GM12878 (cell line): ENCODE data around the gene PPP1R3G. TPM values are rescaled to one million over a fixed set of nuclear protein-coding genes. Genes with fewer than 3 reads are reported as not detected.

ENCODE experiments used
- ATAC-seq: fragments of 200-7000 bp; cut with Tn5 transposase; 3 replicates; pipeline ENCODE4 v1.9.1; 2020; ENCODE audit warnings: mild to moderate bottlenecking, moderate library complexity
- BruUV-seq: library from RNA; stranded (reverse); fragments of 400-500 nt; replicated peaks from 2 replicates; lab custom pipeline; 2021; lab: Mats Ljungman, UMichigan
- CTCF ChIA-PET: fragments of 300-600 bp; sonication (Branson Sonifier 250); formaldehyde crosslinking; extraction: SDS; loops from one replicate; lab custom pipeline; 2021; ENCODE audit warnings: inconsistent platforms; lab: Yijun Ruan, JAX
- POLR2A ChIA-PET: fragments of 350-600 bp; formaldehyde crosslinking; extraction: SDS; loops from one replicate; lab custom pipeline; 2021; ENCODE audit warnings: inconsistent platforms; lab: Charles Lee
- RAD21 ChIA-PET: fragments of 300-600 bp; sonication (Branson Sonifier 250); formaldehyde crosslinking; loops from one replicate; lab custom pipeline; 2023; ENCODE audit warnings: antibody characterized with exemption; ENCODE audit not compliant: unreplicated experiment; lab: Charles Lee
- SMC1A ChIA-PET: fragments of 300-600 bp; sonication (Branson Sonifier 250); formaldehyde crosslinking; loops from one replicate; lab custom pipeline; 2023; ENCODE audit not compliant: unreplicated experiment, uncharacterized antibody; lab: Charles Lee
- DNase-seq: peaks from one replicate; pipeline ENCODE4 v3.0.0-alpha.2; 2011; ENCODE audit warnings: low read depth, low spot score
- FAIRE-seq: peaks from 3 replicates; lab custom pipeline; 2011; peaks lifted over from hg19 to GRCh38; lab: Jason Lieb, UNC
- H2AFZ ChIP-seq: 2 replicates; pipeline ENCODE4 v1.6.0; 2011; ENCODE audit warnings: low read depth, low read length, control low read depth; ENCODE audit not compliant: control insufficient read depth
- H3K27ac ChIP-seq: 2 replicates; pipeline ENCODE4 v1.5.1; 2011; ENCODE audit warnings: control low read depth; ENCODE audit not compliant: control insufficient read depth, insufficient read depth
- H3K27me3 ChIP-seq, 2 experiments: replicated peaks in 1 of 2; 2 replicates each; pipeline versions ENCODE4 v1.6.0 to v1.6.1; 2011; ENCODE audit warnings: low read length in 1 of 2; ENCODE audit not compliant: control insufficient read depth in 2 of 2, insufficient read depth in 2 of 2
- H3K36me3 ChIP-seq, 2 experiments: 2 replicates each; pipeline ENCODE4 v1.5.1; 2011; ENCODE audit warnings: low read length in 1 of 2; ENCODE audit not compliant: control insufficient read depth in 2 of 2, insufficient read depth in 2 of 2
- H3K4me1 ChIP-seq: 2 replicates; pipeline ENCODE4 v1.6.1; 2011; ENCODE audit warnings: mild to moderate bottlenecking, low read length, moderate library complexity, mixed read lengths; ENCODE audit not compliant: control insufficient read depth, insufficient read depth
- H3K4me2 ChIP-seq: 2 replicates; pipeline ENCODE4 v1.6.0; 2011; ENCODE audit warnings: control low read depth; ENCODE audit not compliant: control insufficient read depth, insufficient read depth
- H3K4me3 ChIP-seq: fragments of 200-600 bp; sonication (generic); 2 replicates; pipeline ENCODE4 v1.5.1; 2016
- H3K79me2 ChIP-seq: 2 replicates; pipeline ENCODE4 v1.6.0; 2011; ENCODE audit warnings: low read length; ENCODE audit not compliant: control insufficient read depth, insufficient read depth
- H3K9ac ChIP-seq: 2 replicates; pipeline ENCODE4 v1.8.0; 2011; ENCODE audit warnings: low read length, control low read depth, mixed read lengths; ENCODE audit not compliant: control insufficient read depth, insufficient read depth
- H3K9me3 ChIP-seq: replicated peaks from 3 replicates; pipeline ENCODE4 v1.5.1; 2011; ENCODE audit warnings: mild to moderate bottlenecking, low read length; ENCODE audit not compliant: control insufficient read depth, insufficient read depth
- H4K20me1 ChIP-seq: 2 replicates; pipeline ENCODE4 v1.6.0; 2011; ENCODE audit not compliant: control insufficient read depth, insufficient read depth
- BACH1 ChIP-seq: fragments of 450-650 bp; IDR thresholded peaks from 2 replicates; pipeline ENCODE4 v1.6.1; 2017; ENCODE audit warnings: mild to moderate bottlenecking, borderline replicate concordance
- BHLHE40 ChIP-seq, 2 experiments: fragments of 450-650 bp in 1 of 2; IDR thresholded peaks; 2 replicates each; pipeline ENCODE4 v1.6.1; 2011 to 2017; ENCODE audit warnings: low read depth in 2 of 2, borderline replicate concordance in 1 of 2, improper control_type of control experiment in 1 of 2, low read length in 1 of 2, mild to moderate bottlenecking in 1 of 2
- CEBPZ ChIP-seq: fragments of 150-350 bp; IDR thresholded peaks from 2 replicates; pipeline ENCODE4 v1.6.1; 2016; ENCODE audit warnings: low read depth, low read length
- DPF2 ChIP-seq: fragments of 450-650 bp; IDR thresholded peaks from 2 replicates; pipeline ENCODE4 v1.6.1; 2017; ENCODE audit warnings: mild to moderate bottlenecking
- EGR1 ChIP-seq, 2 experiments: IDR thresholded peaks; 1 replicate in 1 of 2; 2 replicates in 1 of 2; pipeline ENCODE4 v1.6.1; 2011 to 2012; ENCODE audit warnings: low read depth in 2 of 2, low read length in 2 of 2, borderline replicate concordance in 1 of 2, mild to moderate bottlenecking in 1 of 2, moderate library complexity in 1 of 2
- FOXK2 ChIP-seq: fragments of 450-650 bp; IDR thresholded peaks from 2 replicates; pipeline ENCODE4 v1.6.1; 2017; ENCODE audit warnings: mild to moderate bottlenecking, moderate library complexity
- GATAD2B ChIP-seq: fragments of 450-650 bp; conservative IDR thresholded peaks from 2 replicates; pipeline ENCODE4 v1.6.1; 2017; ENCODE audit warnings: low read depth, mild to moderate bottlenecking, moderate library complexity
- IKZF1 ChIP-seq: fragments of 450-650 bp; conservative IDR thresholded peaks from 2 replicates; pipeline ENCODE4 v1.6.1; 2017; ENCODE audit warnings: antibody characterized with exemption, mild to moderate bottlenecking
- IRF3 ChIP-seq: fragments of 450-650 bp; IDR thresholded peaks from 2 replicates; pipeline ENCODE4 v1.6.1; 2014; ENCODE audit warnings: mild to moderate bottlenecking
- LARP7 ChIP-seq: fragments of 450-650 bp; IDR thresholded peaks from 2 replicates; pipeline ENCODE4 v1.6.1; 2017; ENCODE audit warnings: mild to moderate bottlenecking
- NR2F1 ChIP-seq: fragments of 450-650 bp; conservative IDR thresholded peaks from 2 replicates; pipeline ENCODE4 v1.6.1; 2017; ENCODE audit warnings: mild to moderate bottlenecking
- POLR2AphosphoS2 ChIP-seq: IDR thresholded peaks from 2 replicates; pipeline ENCODE4 v1.6.1; 2011; ENCODE audit warnings: low read depth, mild to moderate bottlenecking, low read length, improper control_type of control experiment, moderate library complexity
- RCOR1 ChIP-seq: conservative IDR thresholded peaks from 2 replicates; pipeline ENCODE4 v1.6.1; 2012; ENCODE audit warnings: low read depth, low read length, improper control_type of control experiment
- SIX5 ChIP-seq: IDR thresholded peaks from 2 replicates; pipeline ENCODE4 v1.6.1; 2011; ENCODE audit warnings: mild to moderate bottlenecking, low read depth, low read length, moderate library complexity; ENCODE audit not compliant: severe bottlenecking
- TBL1XR1 ChIP-seq: IDR thresholded peaks from 2 replicates; pipeline ENCODE4 v1.6.1; 2012; ENCODE audit warnings: low read depth, low read length, improper control_type of control experiment
- YY1 ChIP-seq: IDR thresholded peaks from 2 replicates; pipeline ENCODE4 v1.6.1; 2011; ENCODE audit warnings: low read depth, mild to moderate bottlenecking, low read length
- ZNF687 ChIP-seq: fragments of 450-650 bp; IDR thresholded peaks from 2 replicates; pipeline ENCODE4 v1.6.1; 2017; ENCODE audit warnings: mild to moderate bottlenecking, moderate library complexity
- WGBS: methylation state at CpG from one replicate; pipeline ENCODE4 v1.1.6; 2016; ENCODE audit warnings: low lambda C conversion rate; ENCODE audit not compliant: insufficient replicate concordance, insufficient coverage; ENCODE audit errors: missing lambda C conversion rate; 5-methylcytosine and 5-hydroxymethylcytosine counted together
- in situ Hi-C: fragments of 300-500 bp; cut with MboI; formaldehyde crosslinking; loops from 9 replicates; pipeline ENCODE4 v1.14.3; 2018; ENCODE audit warnings: mixed read lengths
- intact Hi-C: fragments of 100-400 bp; cut with micrococcal nuclease; formaldehyde crosslinking; loops from one replicate; pipeline ENCODE4 v1.14.2; 2022; ENCODE audit not compliant: unreplicated experiment
- polyA plus RNA-seq, 11 experiments: library from polyadenylated mRNA; depleted of rRNA in 4 of 11; unstranded in 6 of 11; stranded (reverse) in 5 of 11; fragments of >200 nt; fragmentation: Nextera tagmentation in 4 of 11; fragmentation: Illumina TruSeq in 1 of 11; extraction: Ambion mirVana in 4 of 11; extraction: Trizol in 1 of 11; gene quantifications; 1 replicate in 1 of 11; 2 replicates in 10 of 11; pipeline versions ENCODE4 v1.2.1 to v1.2.3, GENCODE V29; 2011 to 2016; ENCODE audit warnings: inconsistent platforms in 2 of 11, missing spikeins in 2 of 11, low read depth in 1 of 11
- total RNA-seq, 4 experiments: library from RNA; depleted of rRNA in 3 of 4; stranded (reverse); fragments of >200 nt in 3 of 4; fragmentation: Illumina TruSeq in 1 of 4; extraction: Trizol in 1 of 4; gene quantifications; 2 replicates each; pipeline versions ENCODE4 v1.2.1 to v1.2.3, GENCODE V29; 2013 to 2021

Gene PPP1R3G
- total and polyA plus RNA-seq, 10 of the 15 experiments (the other 5 are each of a cell fraction or from before 2014, with no cell fraction given): 0.01 to 0.10 (median 0.04) TPM; not detected in 4

DNA sequence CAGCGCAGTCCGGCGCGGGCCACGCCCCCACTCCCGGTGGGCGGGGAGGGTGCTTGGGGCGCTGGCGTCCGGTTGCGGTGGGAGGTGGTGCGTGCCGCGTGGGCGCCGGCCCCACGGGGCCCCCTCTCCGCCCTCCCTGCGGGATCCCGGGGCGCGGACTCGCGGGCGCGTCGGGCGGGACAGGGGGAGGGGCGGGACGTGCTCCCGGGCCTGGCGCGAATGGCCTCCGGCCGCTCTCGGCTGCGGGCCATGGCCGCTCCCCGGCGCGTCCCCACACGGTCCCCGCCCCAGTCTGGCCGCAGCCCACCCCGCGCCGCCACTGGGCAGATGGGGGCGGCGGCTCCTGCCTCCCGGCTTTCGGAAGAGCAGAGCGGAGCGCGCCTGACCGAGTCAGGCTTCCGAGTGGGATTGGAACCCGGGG lies 771 bp upstream of the PPP1R3G start:
- Histone ChIP-seq H4K20me1 (no peaks in the 10 kb centered on the region), H3K36me3 (no peaks in the 10 kb centered on the region), H3K27ac (no peak overlapping the region), H3K4me3 (peak overlapping the region; percentile 84), H3K9ac (peak overlapping the region; percentile 63; the same call in 1 of the 2 replicates), H3K27me3 (peaks cover 8 to 12% of the 10 kb centered on the region in 2 experiments), H3K79me2 (no peaks in the 10 kb centered on the region), H3K9me3 (no peaks in the 10 kb centered on the region; the same call in 2 of the 3 replicates), H3K4me2 (peak overlapping the region; percentile 96), H2AFZ (peak overlapping the region; percentile 33), H3K4me1 (peaks cover 7% of the 10 kb centered on the region)
- POLR2A ChIA-PET: no interaction called here
- intact Hi-C loops (no loop called here), in situ Hi-C loops (no loop called here)
- ATAC-seq (peak; percentile 57), DNase-seq (no peak), FAIRE-seq (no peak)
- CTCF ChIA-PET: no interaction called here
- TF ChIP-seq DPF2: 0 out of 2 replicates have a peak, but pooled peaks have one; percentile 18
- no peak for TF ChIP-seq FOXK2
- TF ChIP-seq RCOR1: no peak
- TF ChIP-seq SIX5: no peak
- no peak for TF ChIP-seq NR2F1
- TF ChIP-seq IRF3: no peak
- no peak for TF ChIP-seq TBL1XR1
- TF ChIP-seq POLR2AphosphoS2: no peak
- TF ChIP-seq GATAD2B: peak; percentile 76
- TF ChIP-seq IKZF1: peak; percentile 60
- peak; percentile 76 for TF ChIP-seq BACH1
- 0 out of 3 replicates have a peak, but pooled peaks of 1 of the 2 experiments have one; percentile 5 for TF ChIP-seq EGR1 (IDR thresholded peaks at IDR 0.05; ENCODE audit: borderline replicate concordance in 1 of 2, low read depth in 2 of 2, low read length in 2 of 2)
- TF ChIP-seq CEBPZ: no peak
- TF ChIP-seq ZNF687: peak; percentile 46
- 0 out of 2 replicates have a peak, but pooled peaks have one; percentile 21 for TF ChIP-seq YY1
- peak; percentile 3 to 70; a peak in 2 of 4 replicates for TF ChIP-seq BHLHE40 (IDR thresholded peaks at IDR 0.05; ENCODE audit: borderline replicate concordance in 1 of 2, low read depth in 2 of 2, low read length in 1 of 2)
- 0 out of 2 replicates have a peak, but pooled peaks have one; percentile 59 for TF ChIP-seq LARP7
- RAD21 ChIA-PET: no interaction called here
- SMC1A ChIA-PET: no interaction called here
- 8% methylated on average over 21 of the region's 57 CpGs for WGBS
- no TSS peak for BruUV-seq
